HL-60 (cell line): Measurements from ENCODE around the gene ST8SIA2.

Source experiments
- DNase-seq, 2 experiments: peaks; one replicate each; pipeline ENCODE4 v3.0.0-alpha.2; 2010 to 2020; ENCODE audit warnings: low read depth in 1 of 2, low spot score in 1 of 2
- H3K27ac ChIP-seq: fragments of 250-450 bp; sonication (Bioruptor Pico); replicated peaks from 2 replicates; pipeline ENCODE4 v1.5.1; 2020; ENCODE audit warnings: mild to moderate bottlenecking, moderate library complexity
- H3K27me3 ChIP-seq: fragments of 250-450 bp; sonication (Bioruptor Pico); 2 replicates; pipeline ENCODE4 v1.5.1; 2021; ENCODE audit warnings: mild to moderate bottlenecking, moderate library complexity; ENCODE audit not compliant: insufficient read depth, poor library complexity, severe bottlenecking
- H3K4me3 ChIP-seq: replicated peaks from 2 replicates; pipeline ENCODE4 v1.5.1; 2011; ENCODE audit warnings: mild to moderate bottlenecking, control low read depth, low read length; ENCODE audit not compliant: insufficient read depth
- CTCF ChIP-seq: IDR thresholded peaks from one replicate; pipeline ENCODE4 v1.5.1; 2011; ENCODE audit warnings: low read length, control low read depth, inconsistent platforms; ENCODE audit not compliant: insufficient read depth
- GABPA ChIP-seq: IDR thresholded peaks from 2 replicates; pipeline ENCODE4 v1.6.1; 2012; ENCODE audit warnings: low read depth
- POLR2AphosphoS5 ChIP-seq: IDR thresholded peaks from 2 replicates; pipeline ENCODE4 v1.6.1; 2012; ENCODE audit warnings: low read depth
- REST ChIP-seq: IDR thresholded peaks from 2 replicates; pipeline ENCODE4 v1.6.1; 2012; ENCODE audit warnings: low read depth; ENCODE audit not compliant: insufficient replicate concordance
- SPI1 ChIP-seq: IDR thresholded peaks from 2 replicates; pipeline ENCODE4 v1.6.1; 2012; ENCODE audit warnings: low read depth, mild to moderate bottlenecking, borderline replicate concordance

ST8SIA2 gene

DNA sequence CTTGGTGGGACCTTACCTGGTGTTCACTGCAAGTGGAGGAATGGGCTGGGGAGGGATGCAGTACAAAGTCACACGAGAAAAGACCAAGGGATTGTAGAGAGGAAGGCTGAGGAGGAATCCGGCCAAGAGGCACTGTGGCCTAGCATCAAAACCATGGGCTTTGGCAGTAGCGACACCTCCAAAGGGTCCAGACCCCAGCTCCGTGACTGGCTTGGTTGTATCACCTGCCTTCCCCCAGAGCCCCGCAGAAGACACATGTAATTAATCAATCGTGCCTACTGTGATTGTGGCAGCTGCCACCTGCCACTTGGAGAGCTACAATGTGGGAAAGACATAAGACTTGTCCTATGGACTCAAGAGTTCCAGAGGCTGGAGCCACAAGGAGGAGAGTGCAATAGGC lies 54.7 kb downstream of the ST8SIA2 start:
- H3K4me3 ChIP-seq = no peak overlapping the region
- TF ChIP-seq GABPA = no peak
- no peak for TF ChIP-seq CTCF
- TF ChIP-seq REST = no peak
- TF ChIP-seq SPI1 = no peak
- TF ChIP-seq POLR2AphosphoS5 = no peak
- DNase-seq = no peak
- peaks cover 4% of the 10 kb centered on the region for H3K27me3 ChIP-seq
- no peak overlapping the region for H3K27ac ChIP-seq

DNA sequence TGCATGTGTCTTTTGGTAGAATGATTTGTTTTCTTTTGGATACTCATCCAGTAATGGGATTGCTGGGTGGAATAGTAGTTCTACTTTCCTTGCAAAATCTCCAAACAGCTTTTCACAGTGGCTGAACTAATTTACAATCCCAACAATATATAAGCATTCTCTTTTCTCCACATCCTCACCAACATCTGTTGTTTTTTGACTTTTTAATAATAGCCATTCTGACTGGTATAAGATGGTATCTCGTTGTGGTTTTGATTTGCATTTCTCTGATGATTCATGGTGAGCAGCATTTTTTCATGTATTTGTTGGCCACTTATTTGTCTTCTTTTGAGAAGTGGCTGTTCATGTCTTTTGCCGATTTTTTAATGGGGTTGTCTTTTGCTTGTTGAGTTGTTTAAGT lies 55.8 kb downstream of the ST8SIA2 start:
- no peak overlapping the region for H3K4me3 ChIP-seq
- no peak for DNase-seq
- H3K27ac ChIP-seq = no peak overlapping the region
- TF ChIP-seq GABPA = no peak
- TF ChIP-seq REST = no peak
- TF ChIP-seq SPI1 = no peak
- TF ChIP-seq CTCF = no peak
- no peak for TF ChIP-seq POLR2AphosphoS5
- H3K27me3 ChIP-seq = peaks cover 4% of the 10 kb centered on the region

- no peak overlapping the region for H3K4me3 ChIP-seq
- H3K27ac ChIP-seq = no peak overlapping the region
- DNase-seq = no peak
- H3K27me3 ChIP-seq = peaks cover 4% of the 10 kb centered on the region
- no peak for TF ChIP-seq CTCF
- TF ChIP-seq SPI1 = no peak
- no peak for TF ChIP-seq POLR2AphosphoS5
- no peak for TF ChIP-seq GABPA
- no peak for TF ChIP-seq REST
These were observed 57.6 kb downstream of the ST8SIA2 start for GRCh38 chr15:92451225-92451825.
